ENCODE results near the gene AK9. TPM values are rescaled to one million over a fixed set of nuclear protein-coding genes. Genes with fewer than 3 reads are reported as not detected.

Gene AK9
- total RNA-seq, 1 experiment from 2014 or later = 2.3 TPM

DNA sequence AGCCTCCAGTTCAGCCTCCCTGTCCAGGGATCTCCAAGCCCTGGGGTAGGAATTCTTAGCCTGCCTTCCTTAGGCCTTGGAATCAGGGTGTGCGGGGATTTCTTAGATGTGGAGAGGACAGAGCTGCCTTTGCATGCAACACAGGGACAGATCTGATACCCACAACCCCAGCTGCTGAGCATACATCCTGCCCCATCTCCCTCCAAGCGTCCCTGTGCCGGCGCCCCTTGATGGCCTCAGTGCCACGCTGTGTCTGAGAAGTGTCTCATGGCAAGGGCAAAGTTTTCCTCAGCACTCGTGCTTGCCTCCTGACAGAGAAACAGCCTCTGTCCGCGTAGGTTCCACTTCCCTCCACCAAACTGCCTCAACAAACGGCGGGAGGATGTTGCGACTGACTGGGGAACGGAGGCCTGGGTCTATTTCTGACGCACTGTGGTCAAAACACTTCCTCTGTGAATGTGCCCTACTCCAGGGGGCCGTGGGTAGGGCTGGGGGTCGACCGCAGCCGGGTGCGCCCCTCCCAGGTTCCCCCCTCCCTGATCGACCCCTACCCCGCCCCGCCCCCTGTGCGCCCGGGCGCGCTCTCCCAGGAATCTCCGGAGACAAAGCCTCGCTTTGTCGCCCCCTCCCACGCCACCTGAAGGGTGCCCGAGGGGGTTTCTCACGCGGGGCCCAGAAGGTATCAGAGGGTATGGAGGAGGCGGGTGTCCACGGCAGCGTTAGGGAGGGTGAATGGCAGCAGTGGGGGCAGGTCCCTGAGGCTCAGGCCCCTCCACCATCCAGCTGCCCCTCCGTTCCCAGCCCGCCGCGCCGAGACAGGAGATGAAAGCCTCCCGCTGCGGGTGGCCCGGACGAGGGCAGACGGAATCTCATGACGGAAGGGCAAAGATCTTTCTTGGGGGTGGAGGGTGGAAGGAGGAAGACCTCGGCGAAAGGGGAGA lies 236.2 kb downstream of the AK9 start:
- BruUV-seq (replicated peaks) = no TSS peak

DNA sequence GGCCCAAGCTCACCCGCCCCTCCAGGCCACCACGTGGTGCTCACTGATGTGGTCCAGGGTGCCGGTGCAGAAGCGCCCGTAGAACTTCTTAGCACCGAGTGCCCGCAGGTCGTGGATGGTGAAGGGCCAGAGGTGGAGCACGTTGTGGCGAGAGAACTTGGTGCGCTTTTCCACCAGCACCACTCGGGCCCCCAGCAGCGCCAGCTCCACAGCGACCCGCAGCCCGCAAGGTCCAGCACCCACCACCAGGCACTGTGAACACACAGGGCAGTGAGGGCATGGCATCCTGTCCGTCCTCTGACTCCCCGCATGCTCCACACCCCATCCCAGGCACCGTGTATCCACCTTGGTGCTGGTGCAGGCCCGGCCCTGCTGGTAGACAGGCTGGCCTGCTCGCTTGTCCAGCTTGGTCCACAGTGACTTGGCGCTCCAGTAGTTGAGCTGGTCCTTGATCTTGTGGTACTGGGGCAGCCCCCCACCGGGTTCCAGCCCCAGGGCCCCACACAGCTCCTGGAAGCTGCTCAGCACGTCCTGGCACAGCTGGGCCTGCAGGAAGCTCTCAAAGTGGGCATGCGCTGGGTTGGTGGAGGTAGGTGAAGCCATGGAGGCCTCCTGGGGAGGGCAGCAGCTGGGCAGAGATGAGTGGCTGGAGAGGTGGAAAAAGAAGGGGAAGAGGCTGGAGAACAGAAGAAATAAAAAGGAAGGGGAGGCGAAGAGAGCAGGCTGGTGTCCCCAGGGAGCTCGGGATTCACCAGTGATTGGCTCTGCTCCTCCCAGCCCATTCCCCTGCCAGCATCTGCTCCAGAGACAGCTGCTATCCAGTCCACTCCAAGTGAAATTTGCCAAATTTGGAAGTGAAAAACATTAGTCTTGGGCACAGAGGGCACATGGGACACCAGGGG lies 237.2 kb downstream of the AK9 start:
- POLR2A ChIA-PET = interaction anchor here (0.7 kb wide), 1 partner anchor 154 kb away, joined by 4 read pairs; no protein-coding TSS in a partner anchor
- CTCF ChIA-PET = interaction anchor here (0.7 kb wide), 1 partner anchor 266 kb away, joined by 3 read pairs; no protein-coding TSS in a partner anchor
- BruUV-seq (replicated peaks) = no TSS peak
- ATAC-seq (no peak), DNase-seq (ENCODE audit: low read depth, low spot score) (no peak)
- peak overlapping the region in 1 of 2 experiments; percentile 74; a peak in 3 of 4 replicates for H3K4me3 ChIP-seq (ENCODE audit: low read depth in 2 of 2, low read length in 2 of 2)
- intact Hi-C loops (cut with micrococcal nuclease; ENCODE audit: unreplicated experiment) (no loop called here), in situ Hi-C loops (cut with HindIII; ENCODE audit: low pct_unique_long_range_greater_than_20kb, low sequenced_read_pairs) (no loop called here)
- no peaks in the 10 kb centered on the region for H3K27me3 ChIP-seq (ENCODE audit: control insufficient read depth, insufficient read depth, low read length)
- TF ChIP-seq, protein P1, sequence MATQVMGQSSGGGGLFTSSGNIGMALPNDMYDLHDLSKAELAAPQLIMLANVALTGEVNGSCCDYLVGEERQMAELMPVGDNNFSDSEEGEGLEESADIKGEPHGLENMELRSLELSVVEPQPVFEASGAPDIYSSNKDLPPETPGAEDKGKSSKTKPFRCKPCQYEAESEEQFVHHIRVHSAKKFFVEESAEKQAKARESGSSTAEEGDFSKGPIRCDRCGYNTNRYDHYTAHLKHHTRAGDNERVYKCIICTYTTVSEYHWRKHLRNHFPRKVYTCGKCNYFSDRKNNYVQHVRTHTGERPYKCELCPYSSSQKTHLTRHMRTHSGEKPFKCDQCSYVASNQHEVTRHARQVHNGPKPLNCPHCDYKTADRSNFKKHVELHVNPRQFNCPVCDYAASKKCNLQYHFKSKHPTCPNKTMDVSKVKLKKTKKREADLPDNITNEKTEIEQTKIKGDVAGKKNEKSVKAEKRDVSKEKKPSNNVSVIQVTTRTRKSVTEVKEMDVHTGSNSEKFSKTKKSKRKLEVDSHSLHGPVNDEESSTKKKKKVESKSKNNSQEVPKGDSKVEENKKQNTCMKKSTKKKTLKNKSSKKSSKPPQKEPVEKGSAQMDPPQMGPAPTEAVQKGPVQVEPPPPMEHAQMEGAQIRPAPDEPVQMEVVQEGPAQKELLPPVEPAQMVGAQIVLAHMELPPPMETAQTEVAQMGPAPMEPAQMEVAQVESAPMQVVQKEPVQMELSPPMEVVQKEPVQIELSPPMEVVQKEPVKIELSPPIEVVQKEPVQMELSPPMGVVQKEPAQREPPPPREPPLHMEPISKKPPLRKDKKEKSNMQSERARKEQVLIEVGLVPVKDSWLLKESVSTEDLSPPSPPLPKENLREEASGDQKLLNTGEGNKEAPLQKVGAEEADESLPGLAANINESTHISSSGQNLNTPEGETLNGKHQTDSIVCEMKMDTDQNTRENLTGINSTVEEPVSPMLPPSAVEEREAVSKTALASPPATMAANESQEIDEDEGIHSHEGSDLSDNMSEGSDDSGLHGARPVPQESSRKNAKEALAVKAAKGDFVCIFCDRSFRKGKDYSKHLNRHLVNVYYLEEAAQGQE (IDR thresholded peaks at IDR 0.05; ENCODE audit: insufficient read depth in 1 of 2, low read depth in 2 of 2, low read length in 1 of 2) = no peak
- no peak for TF ChIP-seq POLR2AphosphoS5 (IDR thresholded peaks at IDR 0.05; ENCODE audit: low read depth, low read length)
- no peak for TF ChIP-seq SIN3A (IDR thresholded peaks at IDR 0.05; ENCODE audit: borderline replicate concordance, insufficient read depth, low read depth, low read length)
- TF ChIP-seq, protein P2, sequence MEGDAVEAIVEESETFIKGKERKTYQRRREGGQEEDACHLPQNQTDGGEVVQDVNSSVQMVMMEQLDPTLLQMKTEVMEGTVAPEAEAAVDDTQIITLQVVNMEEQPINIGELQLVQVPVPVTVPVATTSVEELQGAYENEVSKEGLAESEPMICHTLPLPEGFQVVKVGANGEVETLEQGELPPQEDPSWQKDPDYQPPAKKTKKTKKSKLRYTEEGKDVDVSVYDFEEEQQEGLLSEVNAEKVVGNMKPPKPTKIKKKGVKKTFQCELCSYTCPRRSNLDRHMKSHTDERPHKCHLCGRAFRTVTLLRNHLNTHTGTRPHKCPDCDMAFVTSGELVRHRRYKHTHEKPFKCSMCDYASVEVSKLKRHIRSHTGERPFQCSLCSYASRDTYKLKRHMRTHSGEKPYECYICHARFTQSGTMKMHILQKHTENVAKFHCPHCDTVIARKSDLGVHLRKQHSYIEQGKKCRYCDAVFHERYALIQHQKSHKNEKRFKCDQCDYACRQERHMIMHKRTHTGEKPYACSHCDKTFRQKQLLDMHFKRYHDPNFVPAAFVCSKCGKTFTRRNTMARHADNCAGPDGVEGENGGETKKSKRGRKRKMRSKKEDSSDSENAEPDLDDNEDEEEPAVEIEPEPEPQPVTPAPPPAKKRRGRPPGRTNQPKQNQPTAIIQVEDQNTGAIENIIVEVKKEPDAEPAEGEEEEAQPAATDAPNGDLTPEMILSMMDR (IDR thresholded peaks at IDR 0.05) = no peak
- TF ChIP-seq TCF7L2 (IDR thresholded peaks at IDR 0.05; ENCODE audit: low read depth, low read length) = no peak
- peak overlapping the region; percentile 58; the same call in 1 of the 2 replicates for H3K27ac ChIP-seq (ENCODE audit: low read length)
- H3K9me3 ChIP-seq (ENCODE audit: control insufficient read depth, insufficient read depth, low read depth, low read length) = no peaks in the 10 kb centered on the region
- peaks cover 22% of the 10 kb centered on the region for H3K4me1 ChIP-seq (ENCODE audit: control insufficient read depth, insufficient read depth, low read length)
- H3K36me3 ChIP-seq (ENCODE audit: control insufficient read depth, insufficient read depth, low read length) = no peaks in the 10 kb centered on the region

More for the DNA sequence above, 236.2 kb downstream of the AK9 start:
- no peaks in the 10 kb centered on the region for H3K9me3 ChIP-seq (ENCODE audit: control insufficient read depth, insufficient read depth, low read depth, low read length)
- H3K27me3 ChIP-seq (ENCODE audit: control insufficient read depth, insufficient read depth, low read length) = no peaks in the 10 kb centered on the region
- peak; percentile 8 for ATAC-seq
- H3K36me3 ChIP-seq (ENCODE audit: control insufficient read depth, insufficient read depth, low read length) = no peaks in the 10 kb centered on the region
- H3K4me1 ChIP-seq (ENCODE audit: control insufficient read depth, insufficient read depth, low read length) = peaks cover 22% of the 10 kb centered on the region
- TF ChIP-seq, protein P1 (IDR thresholded peaks at IDR 0.05; ENCODE audit: insufficient read depth in 1 of 2, low read depth in 2 of 2, low read length in 1 of 2) = no peak
- TF ChIP-seq POLR2AphosphoS5 (IDR thresholded peaks at IDR 0.05; ENCODE audit: low read depth, low read length) (no peak), TCF7L2 (IDR thresholded peaks at IDR 0.05; ENCODE audit: low read depth, low read length) (peak; percentile 66), SIN3A (IDR thresholded peaks at IDR 0.05; ENCODE audit: borderline replicate concordance, insufficient read depth, low read depth, low read length) (no peak)
- TF ChIP-seq, protein P2 (IDR thresholded peaks at IDR 0.05) = no peak
- intact Hi-C loops (cut with micrococcal nuclease; ENCODE audit: unreplicated experiment) = no loop called here
- ChIA-PET POLR2A (interaction anchor here (0.7 to 1.8 kb wide), 2 partner anchors 12 to 153 kb away, joined by 4 to 6 read pairs; no protein-coding TSS in a partner anchor), CTCF (interaction anchor here (0.7 kb wide), 1 partner anchor 267 kb away, joined by 3 read pairs; no protein-coding TSS in a partner anchor)
- no peak for DNase-seq (ENCODE audit: low read depth, low spot score)
- peak overlapping the region; percentile 74 to 91 for H3K4me3 ChIP-seq (ENCODE audit: low read depth in 2 of 2, low read length in 2 of 2)
- peak overlapping the region; percentile 90 for H3K27ac ChIP-seq (ENCODE audit: low read length)
- in situ Hi-C loops (cut with HindIII; ENCODE audit: low pct_unique_long_range_greater_than_20kb, low sequenced_read_pairs) = no loop called here
